WTC11 (cell line): ENCODE results near the gene IRS4. TPM values are rescaled to one million over a fixed set of nuclear protein-coding genes. Genes with fewer than 3 reads are reported as not detected.

ENCODE experiments used
- ATAC-seq: fragments of 200-7000 bp; cut with Tn5 transposase; 2 replicates; pipeline ENCODE4 v1.10.0; 2021; ENCODE audit warnings: mild to moderate bottlenecking, moderate library complexity
- CTCF ChIA-PET: fragments of 300-600 bp; sonication (Branson Sonifier 250); formaldehyde crosslinking; loops from one replicate; lab custom pipeline; 2021; ENCODE audit warnings: antibody characterized with exemption; lab: Charles Lee
- POLR2A ChIA-PET: fragments of 350-600 bp; sonication (Branson Sonifier 250); formaldehyde crosslinking; loops from one replicate; lab custom pipeline; 2021; ENCODE audit warnings: antibody characterized with exemption; lab: Charles Lee
- DNase-seq: peaks from one replicate; pipeline ENCODE4 v3.0.0; 2021; ENCODE audit warnings: low spot score
- H3K27ac Mint-ChIP-seq: 2 replicates; pipeline ENCODE4 v1.8.0; 2021; ENCODE audit warnings: mixed read lengths
- H3K27me3 Mint-ChIP-seq: 2 replicates; pipeline ENCODE4 v1.8.0; 2021; ENCODE audit warnings: low read depth, mild to moderate bottlenecking, moderate library complexity, mixed read lengths
- H3K36me3 Mint-ChIP-seq: 2 replicates; pipeline ENCODE4 v1.8.0; 2021; ENCODE audit warnings: mixed read lengths
- H3K4me1 Mint-ChIP-seq: 2 replicates; pipeline ENCODE4 v1.8.0; 2022; ENCODE audit warnings: mixed read lengths
- H3K4me3 Mint-ChIP-seq: 2 replicates; pipeline ENCODE4 v1.8.0; 2021; ENCODE audit warnings: mild to moderate bottlenecking, moderate library complexity, mixed read lengths
- H3K9me3 Mint-ChIP-seq: 2 replicates; pipeline ENCODE4 v1.8.0; 2021; ENCODE audit warnings: mixed read lengths
- AFF4 ChIP-seq: sonication (generic); formaldehyde crosslinking; IDR thresholded peaks from 2 replicates; pipeline ENCODE4 v1.8.1; 2023; ENCODE audit warnings: mild to moderate bottlenecking, missing genetic modification reagents, borderline replicate concordance
- AR ChIP-seq: fragments of 250-450 bp; sonication (Bioruptor Pico); IDR thresholded peaks from 2 replicates; pipeline ENCODE4 v1.9.0; 2021; ENCODE audit warnings: mild to moderate bottlenecking
- ATF3 ChIP-seq: sonication (generic); formaldehyde crosslinking; conservative IDR thresholded peaks from 2 replicates; pipeline ENCODE4 v1.8.1; 2022; ENCODE audit warnings: mild to moderate bottlenecking, missing genetic modification reagents
- E2F4 ChIP-seq: sonication (generic); formaldehyde crosslinking; IDR thresholded peaks from 2 replicates; pipeline ENCODE4 v1.8.1; 2022; ENCODE audit warnings: low read depth, mild to moderate bottlenecking, moderate library complexity, missing genetic modification reagents, borderline replicate concordance
- EMX1 ChIP-seq: fragments of 250-450 bp; sonication (Bioruptor Pico); IDR thresholded peaks from 2 replicates; pipeline ENCODE4 v1.8.0; 2021; ENCODE audit warnings: mild to moderate bottlenecking
- ESRRA ChIP-seq: sonication (generic); formaldehyde crosslinking; IDR thresholded peaks from 2 replicates; pipeline ENCODE4 v1.8.1; 2022; ENCODE audit warnings: mild to moderate bottlenecking, missing genetic modification reagents, borderline replicate concordance
- FOXK1 ChIP-seq: sonication (generic); formaldehyde crosslinking; IDR thresholded peaks from 2 replicates; pipeline ENCODE4 v1.8.0; 2022; ENCODE audit warnings: mild to moderate bottlenecking, moderate library complexity, missing genetic modification reagents
- FOXP1 ChIP-seq: sonication (generic); formaldehyde crosslinking; IDR thresholded peaks from 2 replicates; pipeline ENCODE4 v1.8.0; 2022; ENCODE audit warnings: missing genetic modification reagents, mild to moderate bottlenecking, moderate library complexity, borderline replicate concordance
- KAT7 ChIP-seq: sonication (generic); formaldehyde crosslinking; IDR thresholded peaks from 2 replicates; pipeline ENCODE4 v1.8.1; 2023; ENCODE audit warnings: missing genetic modification reagents, mild to moderate bottlenecking, borderline replicate concordance
- NFYB ChIP-seq: sonication (generic); formaldehyde crosslinking; conservative IDR thresholded peaks from 2 replicates; pipeline ENCODE4 v1.8.0; 2022; ENCODE audit warnings: low read depth, missing genetic modification reagents
- NR3C1 ChIP-seq: sonication (generic); formaldehyde crosslinking; conservative IDR thresholded peaks from 2 replicates; pipeline ENCODE4 v1.8.1; 2023; ENCODE audit warnings: low read depth, mild to moderate bottlenecking, missing genetic modification reagents
- PRDM15 ChIP-seq: sonication (generic); formaldehyde crosslinking; IDR thresholded peaks from 2 replicates; pipeline ENCODE4 v1.8.0; 2022; ENCODE audit warnings: missing genetic modification reagents
- ZNF512 ChIP-seq: sonication (generic); formaldehyde crosslinking; IDR thresholded peaks from 2 replicates; pipeline ENCODE4 v1.8.1; 2022; ENCODE audit warnings: missing genetic modification reagents, borderline replicate concordance
- total RNA-seq: library from RNA; stranded (reverse); gene quantifications from 3 replicates; pipeline ENCODE4 v1.2.3, GENCODE V29; 2021

Gene IRS4
- total RNA-seq, 1 experiment from 2014 or later, result 11.0 TPM

GRCh38 chrX:108734426-108734825, 1.9 kb downstream of the IRS4 start:
- H3K9me3 Mint-ChIP-seq, result no peaks in the 10 kb centered on the region
- H3K4me3 Mint-ChIP-seq, result peak overlapping the region; percentile 78
- no peak overlapping the region for H3K27ac Mint-ChIP-seq
- peaks cover 40% of the 10 kb centered on the region for H3K4me1 Mint-ChIP-seq
- ChIA-PET CTCF (interaction anchor here (0.7 to 5.4 kb wide), 4 partner anchors 8 to 739 kb away, joined by 3 to 41 read pairs (median 8); no protein-coding TSS in a partner anchor), POLR2A (no interaction called here)
- no peak for DNase-seq
- no peak for ATAC-seq
- TF ChIP-seq FOXP1 (no peak), AR (CRISPR knock-in tag) (no peak), AFF4 (CRISPR knock-in tag) (no peak), ZNF512 (CRISPR knock-in tag) (no peak), ESRRA (no peak), EMX1 (CRISPR knock-in tag) (no peak), PRDM15 (no peak), NFYB (CRISPR knock-in tag) (no peak), E2F4 (no peak), FOXK1 (CRISPR knock-in tag) (no peak)
- H3K36me3 Mint-ChIP-seq, result peaks cover 23% of the 10 kb centered on the region
- peaks cover 32% of the 10 kb centered on the region for H3K27me3 Mint-ChIP-seq

- Mint-ChIP-seq H3K27me3 (peaks cover 32% of the 10 kb centered on the region), H3K9me3 (no peaks in the 10 kb centered on the region), H3K36me3 (peaks cover 23% of the 10 kb centered on the region), H3K4me3 (peak overlapping the region; percentile 72), H3K27ac (no peak overlapping the region), H3K4me1 (peaks cover 52% of the 10 kb centered on the region)
- CTCF ChIA-PET, result interaction anchor here (1.1 to 5.4 kb wide), 2 partner anchors 33 to 317 kb away, joined by 5 to 41 read pairs; no protein-coding TSS in a partner anchor
- TF ChIP-seq FOXP1, result peak; percentile 38; the same call in 1 of the 2 replicates
- no peak for TF ChIP-seq NR3C1
- no peak for TF ChIP-seq KAT7 (CRISPR knock-in tag)
- no peak for TF ChIP-seq ATF3
- peak; percentile 53 for DNase-seq
- ATAC-seq, result 0 out of 2 replicates have a peak, but pooled peaks have one; percentile 3
- POLR2A ChIA-PET, result no interaction called here
These were observed 3.6 kb downstream of the IRS4 start for GRCh38 chrX:108732630-108733321.
